ENCODE data around the gene LCP2. TPM values are rescaled to one million over a fixed set of nuclear protein-coding genes. Genes with fewer than 3 reads are reported as not detected.
"Not testable (repeated sequence)": the region's sequence is repeated elsewhere in the genome, so short reads cannot be mapped to it uniquely, and the experiment has no call there.

The LCP2 gene
- total RNA-seq, 1 experiment from 2014 or later = not detected

DNA sequence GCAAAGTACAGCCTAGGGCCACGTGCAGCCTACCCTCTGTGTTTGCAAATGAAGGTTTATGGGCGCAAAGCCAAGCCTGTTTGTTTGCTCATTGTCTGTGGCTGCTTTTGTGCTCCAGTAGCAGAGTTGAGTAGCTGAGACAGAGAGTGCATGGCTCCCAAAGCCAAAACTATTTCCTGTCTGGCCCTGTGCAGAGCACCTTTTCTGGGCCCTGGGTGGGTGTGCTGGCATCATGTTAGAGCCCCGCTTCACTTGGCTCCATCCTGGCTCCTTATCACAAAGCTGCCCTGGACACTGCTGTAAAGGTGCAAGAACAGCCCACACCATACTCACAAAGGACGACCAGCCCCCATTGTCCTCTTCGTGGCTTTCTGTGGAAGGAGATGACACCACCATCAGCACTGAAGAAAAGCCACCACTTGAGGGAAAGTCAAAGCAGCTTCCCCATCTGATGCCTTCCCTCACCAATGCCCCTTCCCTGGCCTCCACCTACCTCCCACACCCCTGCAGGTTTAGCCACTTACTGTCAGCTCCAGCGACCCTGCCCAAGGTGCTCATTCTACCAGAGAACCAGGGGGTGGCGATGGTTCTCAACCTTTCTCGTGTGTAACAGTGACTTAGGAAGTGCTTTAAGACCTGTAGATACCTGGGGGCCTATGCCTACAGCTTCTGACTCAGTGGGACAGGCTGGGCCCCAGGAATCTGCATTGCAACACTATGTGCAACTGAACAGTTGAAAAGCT, 23.4 kb downstream of the LCP2 start:
- DNase-seq (ENCODE audit: low read depth) = no peak

DNA sequence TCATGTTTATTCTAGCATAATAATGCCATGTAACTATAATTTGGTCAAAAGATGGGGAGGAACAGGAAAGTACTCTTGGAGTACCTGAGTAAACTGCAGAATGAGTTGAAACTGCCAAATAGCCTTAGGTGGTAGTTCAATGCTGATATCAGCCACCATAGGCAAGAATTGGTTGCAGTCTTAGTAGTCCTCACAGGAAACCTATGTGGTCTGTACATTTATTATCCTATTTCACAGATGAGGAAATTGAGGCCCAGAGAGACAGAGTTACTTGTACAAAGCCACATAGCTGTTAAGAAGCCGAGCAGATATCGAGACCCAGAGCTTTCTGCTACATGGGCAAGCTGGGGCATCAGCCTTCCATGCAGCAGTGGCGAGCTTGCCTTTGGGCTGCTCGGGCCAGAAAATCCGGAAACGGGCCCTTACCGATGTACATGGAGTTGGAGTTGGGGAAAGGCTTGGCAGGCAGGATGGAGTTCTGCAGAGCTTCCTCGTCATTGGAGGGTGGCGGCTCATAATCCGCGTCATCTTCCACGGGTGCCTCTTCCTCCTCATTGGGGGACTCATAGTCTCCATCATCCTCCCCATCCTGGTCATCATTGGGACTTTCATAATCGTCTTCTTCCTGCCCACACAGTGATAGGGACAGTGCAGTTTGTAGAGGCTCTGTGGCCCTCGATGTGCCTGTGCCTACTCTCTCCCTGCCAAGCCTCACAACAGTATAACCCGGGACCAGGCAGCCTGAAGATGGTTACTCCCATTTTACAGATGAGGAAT, 27.1 kb downstream of the LCP2 start:
- no peak for DNase-seq (ENCODE audit: low read depth)

DNA sequence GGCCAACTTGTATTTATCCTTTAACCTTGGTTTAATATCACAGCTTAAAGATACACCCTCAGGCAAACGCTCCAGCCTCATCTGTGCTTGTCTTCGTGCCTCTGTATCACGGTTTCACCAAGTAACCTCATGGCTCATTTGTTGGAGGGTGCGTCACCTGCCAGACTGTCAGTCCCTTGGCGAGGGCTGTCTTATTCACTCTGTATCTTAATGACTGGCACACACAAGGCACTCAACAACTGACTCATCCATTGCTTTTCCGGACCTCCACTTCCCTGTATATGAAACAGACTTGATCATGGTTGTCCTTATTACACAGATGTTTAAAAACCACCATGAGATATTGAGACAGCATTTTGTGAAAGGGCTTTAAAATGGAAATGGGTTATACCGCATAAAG, 28.0 kb downstream of the LCP2 start:
- DNase-seq (ENCODE audit: low read depth) = peak; percentile 91

DNA sequence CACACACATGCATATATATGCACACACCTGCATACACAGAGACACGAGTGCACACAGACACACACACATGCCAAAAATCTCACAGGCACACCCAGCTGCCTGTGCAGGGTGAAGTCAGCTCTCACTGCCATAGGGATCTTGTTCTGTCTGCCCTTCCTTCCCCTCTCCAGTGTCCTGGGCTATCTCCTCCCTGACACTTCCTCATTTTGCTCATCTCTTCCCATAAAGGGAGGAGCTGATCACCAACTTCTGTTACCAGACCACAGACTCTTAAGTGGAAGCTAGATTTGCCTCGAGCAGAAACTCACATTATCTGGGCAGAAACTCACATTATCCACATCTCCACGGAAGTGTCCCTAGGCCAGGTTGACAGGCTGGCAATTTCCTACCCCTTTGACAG, 28.7 kb downstream of the LCP2 start:
- DNase-seq (ENCODE audit: low read depth) = no peak

DNA sequence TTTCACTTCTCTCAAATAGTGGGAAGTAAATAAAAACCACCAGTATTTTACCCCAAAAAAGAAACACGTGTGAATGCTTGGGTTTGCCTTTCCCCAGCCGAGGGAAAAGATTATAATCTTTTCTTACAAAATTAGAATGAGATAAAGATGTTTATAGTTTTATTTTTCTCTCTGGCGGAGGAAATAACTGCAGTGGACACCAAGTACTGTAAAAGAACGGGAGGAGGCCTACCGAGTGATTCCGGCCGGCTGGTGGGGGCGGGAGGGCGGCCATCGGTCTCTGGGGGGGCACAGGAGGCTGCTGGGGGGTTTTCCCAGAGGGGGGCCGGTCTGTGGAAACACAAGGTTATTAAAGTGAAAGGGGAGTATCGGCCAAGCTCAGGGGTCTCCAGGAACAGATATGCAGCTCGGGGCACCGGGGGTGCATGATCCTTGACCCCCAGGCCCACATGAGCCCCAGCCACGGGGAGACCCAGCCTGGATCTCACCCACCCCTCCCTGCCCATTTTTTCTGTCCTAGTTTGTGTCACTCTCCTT, 29.4 kb downstream of the LCP2 start:
- no peak for DNase-seq (ENCODE audit: low read depth)

DNA sequence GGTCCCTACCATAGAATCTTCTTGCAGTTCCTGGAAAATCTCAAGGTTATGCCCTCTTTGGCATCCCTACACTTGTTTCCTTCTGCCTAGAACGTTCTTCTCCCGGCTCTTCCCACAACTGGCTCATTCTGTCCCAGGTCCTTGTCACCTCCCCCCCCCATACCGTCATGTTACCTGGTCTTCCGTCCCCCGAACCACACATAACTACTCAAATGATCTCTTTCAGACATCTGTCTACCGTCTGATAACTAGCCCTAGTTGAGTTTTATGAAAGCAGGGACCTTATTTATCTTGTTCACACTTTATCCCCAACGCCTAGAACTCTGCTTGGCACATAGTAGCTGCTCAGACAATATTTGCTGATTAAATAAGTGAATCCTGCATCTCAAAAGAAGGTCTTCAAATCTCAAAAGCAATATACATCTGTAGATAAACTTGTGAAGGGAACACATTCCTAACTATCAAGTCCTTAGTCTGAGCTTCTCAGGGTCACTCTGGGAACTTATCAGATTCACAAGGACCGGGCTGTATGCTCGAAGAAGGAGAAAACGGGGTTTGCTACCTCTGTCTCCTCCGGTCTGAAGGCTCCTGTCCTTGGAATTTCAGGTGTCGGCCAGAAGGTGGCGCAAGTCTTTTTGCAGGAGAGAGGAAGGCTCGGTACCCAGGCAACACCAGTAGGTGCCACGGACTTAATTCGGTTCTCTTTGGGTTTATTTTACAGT, 30.0 kb downstream of the LCP2 start:
- peak; percentile 77 for DNase-seq (ENCODE audit: low read depth)

DNA sequence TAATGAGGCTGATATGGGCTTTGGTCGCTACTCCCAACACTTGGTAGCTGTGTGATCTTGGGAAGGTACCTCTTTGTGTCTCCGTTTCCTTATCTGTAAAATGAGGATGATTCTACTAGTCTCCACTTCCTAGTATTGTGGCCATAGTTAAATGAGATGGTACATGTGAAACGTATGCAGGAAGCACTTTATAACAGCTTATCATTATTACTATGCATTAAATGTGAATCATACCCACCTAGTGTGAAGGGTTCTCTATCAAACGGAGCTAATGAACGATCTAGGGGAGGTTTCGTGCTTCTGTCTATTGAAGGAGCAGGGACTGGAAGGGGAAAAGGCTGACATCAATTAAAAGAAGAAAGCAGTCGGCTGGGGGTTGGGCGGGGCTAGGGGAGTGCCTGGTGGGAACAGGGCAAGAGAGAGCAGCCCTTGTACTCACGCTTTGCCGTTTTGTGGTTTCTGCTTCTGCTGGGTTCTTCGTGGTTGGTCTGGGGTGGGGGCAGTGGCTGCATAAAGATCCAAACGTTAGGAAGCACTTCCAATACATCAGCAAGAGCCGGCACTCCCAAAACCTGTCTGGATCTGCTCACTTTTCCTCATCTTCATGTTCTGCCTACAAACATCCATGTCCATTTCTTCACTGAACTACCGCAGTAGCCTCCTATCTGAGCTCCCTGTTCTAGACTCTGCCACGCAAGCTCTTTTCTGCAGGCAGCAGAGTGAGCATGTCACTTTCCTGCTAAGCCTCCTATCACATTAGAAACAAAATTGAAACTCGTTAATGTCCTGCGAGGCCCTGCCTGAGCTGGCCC, 30.8 kb downstream of the LCP2 start:
- DNase-seq (ENCODE audit: low read depth) = peak; percentile 26

DNA sequence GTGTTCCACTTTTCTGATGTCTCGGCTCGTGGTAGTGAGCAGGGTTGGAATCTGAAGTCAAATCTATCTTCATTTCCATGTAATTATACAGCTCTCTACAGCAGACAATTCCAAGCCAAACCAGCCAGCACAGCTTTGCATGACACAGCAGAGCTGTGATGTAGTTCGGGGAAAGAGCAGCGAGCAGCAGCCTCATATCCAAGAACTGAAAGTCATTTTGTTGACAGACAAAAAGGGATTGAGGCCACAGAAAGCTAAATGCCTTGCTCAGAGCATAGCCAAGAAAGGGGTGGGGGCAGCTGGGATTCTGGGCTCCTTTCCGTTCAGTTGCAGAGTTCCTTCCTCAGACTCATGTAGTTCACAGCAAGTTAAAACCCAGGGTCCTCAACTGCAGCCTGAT, 32.1 kb downstream of the LCP2 start:
- no peak for DNase-seq (ENCODE audit: low read depth)

DNA sequence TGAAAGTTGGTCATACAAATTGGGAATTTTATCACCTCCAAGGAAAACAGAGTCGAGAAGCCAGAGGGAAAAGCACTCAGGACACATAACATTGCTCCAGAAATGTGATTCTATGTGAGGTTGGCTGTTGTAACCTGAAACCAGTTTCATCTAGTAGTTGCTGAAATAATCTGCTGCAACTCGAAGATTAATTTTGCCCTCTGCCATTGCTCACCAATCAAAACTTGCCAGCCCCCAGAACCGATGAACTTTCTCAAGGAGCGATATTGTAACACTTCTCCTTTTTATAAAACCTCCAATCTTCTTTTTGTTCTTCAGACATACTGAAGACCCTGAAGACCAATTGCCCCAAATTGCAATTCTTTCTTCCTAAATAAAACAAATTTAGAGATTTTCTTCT, 33.7 kb downstream of the LCP2 start:
- DNase-seq (ENCODE audit: low read depth) = no peak

DNA sequence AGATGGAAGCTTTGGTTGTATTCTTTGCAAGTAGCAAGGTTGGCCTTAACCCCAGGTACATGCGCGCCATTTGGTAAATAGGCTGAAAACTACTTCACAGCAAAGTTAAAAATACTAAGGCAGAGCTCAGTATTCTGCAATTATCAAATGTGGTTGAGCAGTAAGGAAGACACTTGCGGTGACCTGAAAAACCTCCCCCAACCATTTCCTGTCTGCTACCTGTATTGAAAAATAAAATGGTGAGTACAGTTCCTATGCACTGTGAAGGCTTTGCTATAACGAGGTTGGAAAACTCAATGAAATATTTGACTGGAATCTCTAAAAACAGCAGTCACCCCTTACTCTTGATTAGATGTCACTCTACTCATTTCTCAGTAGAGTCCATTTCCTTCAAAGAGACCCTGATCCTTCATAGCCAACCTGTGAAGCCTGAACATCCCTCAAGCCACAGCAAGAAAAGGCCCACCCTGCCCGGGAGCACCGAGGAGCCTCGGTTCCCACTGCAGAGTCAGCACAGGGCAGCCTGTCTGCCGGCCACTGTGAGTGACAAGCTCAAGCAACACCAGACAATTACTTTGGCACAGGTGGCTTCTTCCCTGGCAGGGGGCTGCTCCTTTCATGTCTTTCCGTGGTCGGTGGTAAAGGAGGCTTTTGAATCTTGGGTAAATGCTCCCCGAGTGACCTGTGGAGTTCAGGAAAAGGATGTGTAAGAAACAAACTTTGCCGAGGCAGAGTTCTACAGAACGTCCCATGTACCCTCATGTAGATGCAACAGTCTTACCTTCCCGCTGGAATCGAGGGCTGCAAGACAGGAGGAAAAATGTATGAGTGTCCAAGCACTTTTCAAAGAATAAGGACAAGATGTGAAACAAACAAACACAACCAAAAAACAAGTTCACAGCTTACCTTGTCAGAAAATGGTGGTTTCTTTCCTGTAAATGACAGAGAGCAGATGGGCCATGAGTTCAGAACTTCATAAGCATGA, 35.2 kb downstream of the LCP2 start:
- no peak for DNase-seq (ENCODE audit: low read depth)

DNA sequence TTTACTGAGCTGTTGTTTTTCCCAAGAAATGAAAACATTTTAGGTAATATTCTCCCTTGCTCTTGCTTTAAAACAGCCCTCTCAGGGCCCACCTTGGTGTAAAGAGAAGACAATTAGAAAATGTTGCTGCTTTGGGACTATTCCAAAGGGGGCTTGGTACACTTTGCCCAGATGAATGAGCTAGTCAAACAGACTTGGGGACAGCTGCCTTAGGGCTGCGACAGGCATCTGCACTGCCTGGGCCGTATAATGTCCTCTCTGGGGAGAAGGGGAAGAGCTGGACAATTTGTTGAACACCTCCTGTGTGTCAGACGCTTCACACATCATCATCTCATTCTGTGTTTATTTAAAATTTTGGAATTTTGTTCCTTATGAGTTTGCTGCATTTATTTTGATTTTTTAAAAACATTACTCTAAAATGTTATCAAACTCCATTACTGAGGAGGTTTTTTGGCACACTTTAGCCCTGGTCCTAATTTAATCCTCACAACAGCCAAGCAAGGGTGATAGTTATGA, 36.0 kb downstream of the LCP2 start:
- DNase-seq (ENCODE audit: low read depth) = no peak

DNA sequence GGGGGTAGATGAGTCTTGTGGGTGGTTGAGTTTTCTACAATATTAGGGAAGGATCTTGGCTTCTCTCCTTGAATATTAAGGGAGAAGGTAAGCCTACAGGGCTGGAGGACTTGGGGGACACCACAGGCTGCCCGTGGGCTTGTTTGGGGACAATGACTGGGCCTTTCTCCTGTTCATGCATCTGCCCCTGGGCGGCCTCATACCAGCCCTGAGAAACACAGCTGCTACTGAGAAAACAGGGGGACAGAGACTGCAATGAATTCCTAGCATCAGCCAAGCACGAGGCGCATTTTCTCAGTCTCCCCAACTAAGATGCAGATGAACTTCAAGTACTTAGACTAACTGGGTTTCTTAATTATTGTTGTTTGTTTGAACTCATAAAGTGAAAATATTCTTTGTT, 40.2 kb downstream of the LCP2 start:
- DNase-seq (ENCODE audit: low read depth) = no peak

DNA sequence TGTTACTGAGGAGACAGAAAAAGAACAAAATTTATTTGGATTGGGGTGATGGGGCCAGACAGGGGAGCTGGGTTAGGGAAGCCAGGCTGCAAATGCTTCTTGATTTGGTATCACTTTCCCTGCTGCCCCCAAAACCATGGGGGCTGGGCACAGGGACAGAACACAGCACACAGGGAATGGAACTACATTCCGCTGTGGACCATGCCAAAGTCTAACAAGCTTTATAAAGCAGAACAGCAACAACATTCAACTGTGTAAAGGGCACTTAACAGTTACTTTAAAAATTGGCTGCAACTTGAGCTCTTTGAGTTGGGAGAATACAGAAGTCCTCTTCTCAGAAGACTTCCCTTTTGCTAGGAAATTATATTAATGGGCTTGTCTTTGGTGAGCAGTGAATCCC, 41.0 kb downstream of the LCP2 start:
- DNase-seq (ENCODE audit: low read depth) = no peak

DNA sequence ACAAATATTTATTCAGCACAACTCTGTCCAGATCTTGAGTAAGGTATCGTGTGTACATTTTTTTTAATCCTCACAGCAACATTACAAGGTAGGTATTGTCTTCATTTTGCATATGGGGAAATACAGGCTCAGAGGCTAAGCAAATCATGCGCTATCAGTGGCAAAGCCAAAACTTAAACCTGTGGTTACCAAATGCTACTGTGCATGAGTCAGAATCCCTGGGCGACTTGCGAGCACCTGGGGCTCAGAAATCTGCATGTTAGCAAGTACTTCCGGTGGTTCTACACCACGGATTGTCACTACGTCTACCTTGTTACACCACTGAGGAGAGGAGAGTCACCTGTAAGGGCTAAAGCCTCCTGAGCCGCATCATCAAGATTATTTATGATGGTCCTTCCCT, 43.5 kb downstream of the LCP2 start:
- peak; percentile 33 for DNase-seq (ENCODE audit: low read depth)

DNA sequence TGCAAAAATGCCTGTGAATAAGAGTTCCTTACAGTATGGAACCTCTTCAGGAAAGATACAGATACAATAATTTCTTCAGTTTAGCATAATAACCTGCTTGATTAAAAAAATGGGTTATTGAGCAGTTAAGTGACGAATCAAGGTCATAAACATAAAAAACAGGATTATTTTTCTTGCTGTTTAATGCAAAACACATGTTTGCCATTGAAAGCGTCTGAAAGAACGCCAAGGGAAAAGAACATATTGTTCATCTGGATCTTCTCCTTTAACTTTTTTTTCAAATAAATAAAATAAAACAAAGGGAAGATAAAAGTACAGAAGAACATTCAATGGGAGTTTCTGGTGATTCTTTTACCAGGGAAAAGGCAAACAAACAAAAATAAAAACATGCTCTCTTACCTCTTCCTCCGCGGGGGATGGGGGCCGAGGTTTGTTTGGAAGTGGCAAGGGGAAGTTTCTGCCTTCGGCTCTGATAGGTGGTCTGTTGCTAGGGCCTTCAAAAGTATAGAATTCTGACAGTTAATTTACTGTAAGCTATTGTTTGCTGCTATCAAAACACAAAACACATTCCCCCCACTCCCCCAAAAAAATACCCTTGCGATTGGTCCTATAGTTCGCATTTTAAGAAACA, 44.7 kb downstream of the LCP2 start:
- DNase-seq (ENCODE audit: low read depth) = no peak

DNA sequence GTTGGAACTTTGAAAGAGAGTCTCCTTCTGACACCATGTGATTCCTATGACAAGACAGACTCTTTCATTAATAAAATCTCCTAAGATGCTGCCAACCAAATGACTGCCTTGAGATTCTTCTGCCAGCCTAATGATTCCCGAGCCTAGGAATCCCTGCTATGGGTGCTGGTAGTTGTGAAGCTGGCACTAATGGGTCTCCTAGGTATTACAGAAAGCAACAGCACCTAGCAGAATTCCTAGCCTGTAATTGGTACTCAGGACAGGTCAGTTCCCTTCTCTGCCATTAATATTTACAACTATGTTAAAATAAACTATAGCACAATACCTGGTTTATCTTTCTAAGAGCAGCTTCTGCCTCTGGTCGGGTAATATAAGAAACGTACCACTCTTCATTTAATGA, 45.5 kb downstream of the LCP2 start:
- DNase-seq (ENCODE audit: low read depth) = no peak

DNA sequence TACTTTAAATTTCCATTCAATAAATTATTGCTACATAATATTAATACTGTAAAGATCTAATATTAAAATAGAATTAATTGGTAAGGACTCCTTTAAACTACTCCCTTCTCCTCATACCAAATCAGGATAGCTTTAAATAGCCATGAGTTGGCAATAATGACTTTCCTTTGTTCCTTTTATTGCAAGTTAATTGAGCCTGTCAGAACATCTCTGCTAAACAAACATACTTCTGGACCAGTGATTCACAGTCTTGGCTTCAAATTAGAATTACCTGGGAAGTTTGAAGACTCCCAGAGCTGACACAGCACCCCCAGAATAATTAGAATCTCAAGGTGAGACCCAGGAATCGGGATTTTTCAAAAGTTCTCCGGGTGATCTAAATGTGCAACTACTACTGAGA, 46.1 kb downstream of the LCP2 start:
- no peak for DNase-seq (ENCODE audit: low read depth)

DNA sequence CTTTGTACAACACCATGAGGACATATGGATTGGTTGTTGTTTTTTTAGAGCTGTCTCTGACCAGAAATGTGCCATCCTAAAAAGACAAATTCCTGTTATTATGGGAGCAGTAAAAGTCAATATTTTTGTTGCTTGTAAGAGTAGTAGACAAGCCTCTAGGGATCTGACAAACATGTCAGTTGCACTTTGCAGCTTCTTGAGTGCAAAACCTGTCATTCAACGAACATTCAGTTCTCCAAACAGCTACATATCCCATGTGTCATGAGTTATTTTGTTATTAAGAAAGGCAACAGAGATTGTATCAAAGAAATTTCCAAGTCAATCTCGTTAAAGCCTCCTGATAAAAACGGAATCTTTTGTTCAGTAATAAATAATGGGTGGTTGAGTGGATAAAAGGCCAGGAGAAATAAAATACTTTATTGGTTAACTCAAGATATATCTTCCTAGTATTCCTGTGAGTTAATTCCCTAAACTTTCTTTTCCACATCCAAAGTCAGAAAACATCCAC, 46.7 kb downstream of the LCP2 start:
- DNase-seq (ENCODE audit: low read depth) = no peak

DNA sequence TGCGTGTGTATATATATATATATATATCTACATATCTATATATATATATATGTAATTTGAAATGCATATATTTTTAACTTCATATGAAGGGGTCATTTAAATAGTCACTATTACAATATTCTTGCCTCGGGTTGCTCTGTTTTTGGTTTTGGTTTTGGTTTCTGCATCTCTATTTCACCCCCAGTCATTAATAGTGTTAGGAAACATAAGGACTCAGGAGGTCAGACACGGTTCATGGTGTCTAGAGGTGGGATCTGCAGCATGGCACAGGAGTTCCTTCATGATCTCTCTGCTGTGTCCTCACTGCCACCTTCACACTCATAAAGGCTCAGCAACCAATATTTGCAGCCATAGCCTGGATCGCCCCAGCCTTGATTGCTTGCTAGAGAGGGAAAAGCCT, 48.2 kb downstream of the LCP2 start:
- DNase-seq (ENCODE audit: low read depth) = no peak

DNA sequence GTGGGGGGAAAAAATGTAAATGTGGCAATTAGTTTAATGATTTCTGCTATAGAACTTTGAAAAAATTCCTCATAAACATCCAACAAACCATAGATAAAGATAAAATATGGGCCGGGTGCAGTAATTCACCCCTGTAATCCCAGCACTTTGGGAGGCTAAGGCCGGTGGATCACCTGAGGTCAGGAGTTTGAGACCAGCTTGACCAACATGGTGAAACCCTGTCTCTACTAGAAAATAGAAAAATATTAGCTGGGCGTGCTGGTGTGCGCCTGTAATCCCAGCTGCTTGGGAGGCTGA, 48.7 kb downstream of the LCP2 start:
- not testable (repeated sequence) for DNase-seq (ENCODE audit: low read depth)

Measured in Daoy (cell line).